HG03521 (cell line): ENCODE results near the gene PTPRN2.

ENCODE experiments used
- ATAC-seq: cut with Tn5 transposase; IDR thresholded peaks from one replicate; pipeline ENCODE4 v1.9.1; 2021; ENCODE audit warnings: mild to moderate bottlenecking, moderate library complexity; ENCODE audit not compliant: unreplicated experiment

The PTPRN2 gene

GRCh38 chr7:157640144-157640543 is 947.5 kb downstream of the PTPRN2 start:
- ATAC-seq, result no peak

- no peak for ATAC-seq
Measured at GRCh38 chr7:157638563-157638962, 949.1 kb downstream of the PTPRN2 start.

GRCh38 chr7:157637216-157637949 is 950.2 kb downstream of the PTPRN2 start:
- ATAC-seq, result no peak

- no peak for ATAC-seq
Measured at GRCh38 chr7:157635669-157636068, 952.0 kb downstream of the PTPRN2 start.

GRCh38 chr7:157635148-157635500 is 952.5 kb downstream of the PTPRN2 start:
- no peak for ATAC-seq

GRCh38 chr7:157634401-157635147 is 953.0 kb downstream of the PTPRN2 start:
- no peak for ATAC-seq

- no peak for ATAC-seq
Measured at GRCh38 chr7:157633465-157634185, 954.0 kb downstream of the PTPRN2 start.

- ATAC-seq, result no peak
Measured at GRCh38 chr7:157630301-157630853, 957.2 kb downstream of the PTPRN2 start.

- no peak for ATAC-seq
Measured at GRCh38 chr7:157628456-157628855, 959.2 kb downstream of the PTPRN2 start.

- no peak for ATAC-seq
Measured at GRCh38 chr7:157627646-157628045, 960.0 kb downstream of the PTPRN2 start.

- no peak for ATAC-seq
Measured at GRCh38 chr7:157627033-157627432, 960.6 kb downstream of the PTPRN2 start.

- ATAC-seq, result no peak
Measured at GRCh38 chr7:157625973-157626742, 961.5 kb downstream of the PTPRN2 start.

GRCh38 chr7:157623556-157623955 is 964.1 kb downstream of the PTPRN2 start:
- ATAC-seq, result no peak

GRCh38 chr7:157622408-157623205 is 965.0 kb downstream of the PTPRN2 start:
- ATAC-seq, result no peak

- ATAC-seq, result no peak
Measured at GRCh38 chr7:157622000-157622399, 965.6 kb downstream of the PTPRN2 start.

- no peak for ATAC-seq
Measured at GRCh38 chr7:157621131-157621681, 966.4 kb downstream of the PTPRN2 start.

- ATAC-seq, result no peak
Measured at GRCh38 chr7:157620616-157621015, 967.0 kb downstream of the PTPRN2 start.

- ATAC-seq, result no peak
Measured at GRCh38 chr7:157619753-157620525, 967.7 kb downstream of the PTPRN2 start.
